HepG2 (cell line): ENCODE measurements around the gene HIPK2. TPM values are rescaled to one million over a fixed set of nuclear protein-coding genes. Genes with fewer than 3 reads are reported as not detected.

ENCODE experiments used
- FOSL2 ChIP-seq: sonication (generic); formaldehyde crosslinking; IDR thresholded peaks from 2 replicates; pipeline ENCODE4 v1.4.0; 2020; ENCODE audit warnings: missing genetic modification reagents
- GLI4 ChIP-seq: sonication (generic); formaldehyde crosslinking; IDR thresholded peaks from 2 replicates; pipeline ENCODE4 v1.5.1; 2020; ENCODE audit warnings: missing genetic modification reagents, mild to moderate bottlenecking, moderate library complexity, borderline replicate concordance
- HNF4A ChIP-seq: sonication (generic); formaldehyde crosslinking; IDR thresholded peaks from 2 replicates; pipeline ENCODE4 v1.4.0; 2020; ENCODE audit warnings: missing genetic modification reagents
- KAT8 ChIP-seq: IDR thresholded peaks from 2 replicates; pipeline ENCODE4 v1.6.1; 2016; ENCODE audit warnings: missing genetic modification reagents, missing compliant biosample characterization
- KMT2B ChIP-seq: IDR thresholded peaks from 2 replicates; pipeline ENCODE4 v1.6.1; 2016; ENCODE audit warnings: missing genetic modification reagents, missing compliant biosample characterization
- MTF2 ChIP-seq: sonication (generic); formaldehyde crosslinking; IDR thresholded peaks from 2 replicates; pipeline ENCODE4 v1.5.0; 2020; ENCODE audit warnings: missing genetic modification reagents, borderline replicate concordance
- PHB2 ChIP-seq: fragments of 450-650 bp; IDR thresholded peaks from 2 replicates; pipeline ENCODE4 v1.6.1; 2018; ENCODE audit not compliant: partially characterized antibody
- SMARCE1 ChIP-seq: fragments of 450-650 bp; IDR thresholded peaks from 2 replicates; pipeline ENCODE4 v1.6.1; 2017; ENCODE audit warnings: borderline replicate concordance
- SOX6 ChIP-seq, 2 experiments: fragments of 450-650 bp in 1 of 2; sonication (generic) in 1 of 2; formaldehyde crosslinking in 1 of 2; IDR thresholded peaks; 2 replicates each; pipeline versions ENCODE4 v1.4.0 to v1.6.1; 2017 to 2020; ENCODE audit warnings: antibody characterized with exemption in 1 of 2, mild to moderate bottlenecking in 1 of 2, missing genetic modification reagents in 1 of 2
- XBP1 ChIP-seq: sonication (generic); formaldehyde crosslinking; IDR thresholded peaks from 2 replicates; pipeline ENCODE4 v1.5.0; 2020; ENCODE audit warnings: missing genetic modification reagents
- ZBTB21 ChIP-seq: sonication (generic); formaldehyde crosslinking; IDR thresholded peaks from 2 replicates; pipeline ENCODE4 v1.4.0; 2020; ENCODE audit warnings: missing genetic modification reagents
- ZNF550 ChIP-seq: sonication (generic); formaldehyde crosslinking; IDR thresholded peaks from 2 replicates; pipeline ENCODE4 v1.4.0; 2020; ENCODE audit warnings: mild to moderate bottlenecking, missing genetic modification reagents, borderline replicate concordance
- ZNF644 ChIP-seq: IDR thresholded peaks from 2 replicates; pipeline ENCODE4 v1.6.1; 2016; ENCODE audit warnings: low read depth
- polyA plus RNA-seq, 8 experiments: library from polyadenylated mRNA; depleted of rRNA in 3 of 8; stranded (reverse) in 7 of 8; unstranded in 1 of 8; fragments of >200 nt; fragmentation: Illumina TruSeq in 4 of 8; extraction: Trizol in 4 of 8; gene quantifications; 2 replicates each; pipeline versions ENCODE4 v1.2.1 to v1.2.3, GENCODE V29; 2011 to 2016; ENCODE audit warnings: low read depth in 4 of 8, missing spikeins in 1 of 8, mixed read lengths in 1 of 8; ENCODE audit not compliant: insufficient read depth in 1 of 8
- total RNA-seq, 5 experiments: library from RNA; depleted of rRNA; stranded (reverse); fragments of >200 nt; fragmentation: Illumina TruSeq; extraction: Trizol; gene quantifications; 2 replicates each; pipeline ENCODE4 v1.2.3, GENCODE V29; 2016; ENCODE audit warnings: low read depth in 1 of 5
- TF ChIP-seq, protein P1 (sequence below): sonication (generic); formaldehyde crosslinking; IDR thresholded peaks from 2 replicates; pipeline ENCODE4 v1.5.0; 2020; ENCODE audit warnings: mild to moderate bottlenecking, missing genetic modification reagents, borderline replicate concordance
- TF ChIP-seq, protein P2 (sequence below): sonication (generic); formaldehyde crosslinking; IDR thresholded peaks from 2 replicates; pipeline ENCODE4 v1.5.0; 2020; ENCODE audit warnings: missing genetic modification reagents, mild to moderate bottlenecking, borderline replicate concordance
- TF ChIP-seq, protein P3 (sequence below): sonication (generic); formaldehyde crosslinking; IDR thresholded peaks from 2 replicates; pipeline ENCODE4 v1.8.0; 2022; ENCODE audit warnings: mild to moderate bottlenecking, missing genetic modification reagents
- TF ChIP-seq, protein P4 (sequence below), 2 experiments: sonication (generic) in 1 of 2; formaldehyde crosslinking in 1 of 2; IDR thresholded peaks; 2 replicates each; pipeline versions ENCODE4 v1.4.0 to v1.6.1; 2016 to 2020; ENCODE audit warnings: borderline replicate concordance in 1 of 2, low read depth in 1 of 2, mild to moderate bottlenecking in 1 of 2, missing genetic modification reagents in 1 of 2
- TF ChIP-seq, protein P5 (sequence below): sonication (generic); formaldehyde crosslinking; IDR thresholded peaks from 2 replicates; pipeline ENCODE4 v1.4.0; 2020; ENCODE audit warnings: low read depth, mild to moderate bottlenecking, missing genetic modification reagents

Gene HIPK2
- total and polyA plus RNA-seq, 2 of the 13 experiments (the other 11 are each of a cell fraction or from before 2014, with no cell fraction given): 14.4 to 20.2 TPM

DNA sequence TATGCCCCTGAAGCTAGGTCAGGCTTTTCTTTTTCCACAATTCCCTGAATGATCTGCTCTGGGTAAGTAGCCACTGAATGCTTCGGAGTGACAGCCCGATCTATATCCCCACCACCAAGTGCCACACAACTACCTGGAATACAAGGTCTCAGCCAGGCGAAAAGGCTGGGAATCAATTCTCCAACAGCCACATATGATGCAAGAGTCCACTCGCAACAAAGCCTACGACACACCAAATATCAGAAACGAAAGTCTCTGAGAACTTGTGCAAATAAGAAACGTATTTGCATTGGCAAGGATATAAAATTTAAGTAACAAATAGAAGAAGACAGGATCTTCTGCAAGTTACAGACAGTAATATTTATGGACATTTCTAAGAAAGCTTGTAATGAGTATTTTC lies 5.7 kb downstream of the HIPK2 start (continued):
- TF ChIP-seq, protein P1, sequence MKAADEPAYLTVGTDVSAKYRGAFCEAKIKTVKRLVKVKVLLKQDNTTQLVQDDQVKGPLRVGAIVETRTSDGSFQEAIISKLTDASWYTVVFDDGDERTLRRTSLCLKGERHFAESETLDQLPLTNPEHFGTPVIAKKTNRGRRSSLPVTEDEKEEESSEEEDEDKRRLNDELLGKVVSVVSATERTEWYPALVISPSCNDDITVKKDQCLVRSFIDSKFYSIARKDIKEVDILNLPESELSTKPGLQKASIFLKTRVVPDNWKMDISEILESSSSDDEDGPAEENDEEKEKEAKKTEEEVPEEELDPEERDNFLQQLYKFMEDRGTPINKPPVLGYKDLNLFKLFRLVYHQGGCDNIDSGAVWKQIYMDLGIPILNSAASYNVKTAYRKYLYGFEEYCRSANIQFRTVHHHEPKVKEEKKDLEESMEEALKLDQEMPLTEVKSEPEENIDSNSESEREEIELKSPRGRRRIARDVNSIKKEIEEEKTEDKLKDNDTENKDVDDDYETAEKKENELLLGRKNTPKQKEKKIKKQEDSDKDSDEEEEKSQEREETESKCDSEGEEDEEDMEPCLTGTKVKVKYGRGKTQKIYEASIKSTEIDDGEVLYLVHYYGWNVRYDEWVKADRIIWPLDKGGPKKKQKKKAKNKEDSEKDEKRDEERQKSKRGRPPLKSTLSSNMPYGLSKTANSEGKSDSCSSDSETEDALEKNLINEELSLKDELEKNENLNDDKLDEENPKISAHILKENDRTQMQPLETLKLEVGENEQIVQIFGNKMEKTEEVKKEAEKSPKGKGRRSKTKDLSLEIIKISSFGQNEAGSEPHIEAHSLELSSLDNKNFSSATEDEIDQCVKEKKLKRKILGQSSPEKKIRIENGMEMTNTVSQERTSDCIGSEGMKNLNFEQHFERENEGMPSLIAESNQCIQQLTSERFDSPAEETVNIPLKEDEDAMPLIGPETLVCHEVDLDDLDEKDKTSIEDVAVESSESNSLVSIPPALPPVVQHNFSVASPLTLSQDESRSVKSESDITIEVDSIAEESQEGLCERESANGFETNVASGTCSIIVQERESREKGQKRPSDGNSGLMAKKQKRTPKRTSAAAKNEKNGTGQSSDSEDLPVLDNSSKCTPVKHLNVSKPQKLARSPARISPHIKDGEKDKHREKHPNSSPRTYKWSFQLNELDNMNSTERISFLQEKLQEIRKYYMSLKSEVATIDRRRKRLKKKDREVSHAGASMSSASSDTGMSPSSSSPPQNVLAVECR (CRISPR knock-in tag): no peak; the same call in 1 of the 2 replicates
- TF ChIP-seq, protein P2, sequence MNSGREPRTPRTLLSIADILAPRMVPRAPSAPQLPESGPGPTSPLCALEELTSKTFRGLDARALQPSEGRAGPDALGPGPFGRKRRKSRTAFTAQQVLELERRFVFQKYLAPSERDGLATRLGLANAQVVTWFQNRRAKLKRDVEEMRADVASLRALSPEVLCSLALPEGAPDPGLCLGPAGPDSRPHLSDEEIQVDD (CRISPR knock-in tag): no peak
- TF ChIP-seq FOSL2 (CRISPR knock-in tag) (0 out of 2 replicates have a peak, but pooled peaks have one; percentile 18), ZNF644 (CRISPR knock-in tag) (peak; percentile 32; the same call in 1 of the 2 replicates), SOX6 (IDR thresholded peaks at IDR 0.05) (no peak), SOX6 (CRISPR knock-in tag; IDR thresholded peaks at IDR 0.05) (peak; percentile 55; the same call in 1 of the 2 replicates), ZBTB21 (CRISPR knock-in tag) (peak; percentile 65; the same call in 1 of the 2 replicates), MTF2 (CRISPR knock-in tag) (no peak), ZNF550 (no peak), PHB2 (no peak), KAT8 (no peak), XBP1 (no peak), SMARCE1 (no peak), KMT2B (CRISPR knock-in tag) (no peak), GLI4 (CRISPR knock-in tag) (no peak), HNF4A (CRISPR knock-in tag) (peak; percentile 51)
- TF ChIP-seq, protein P3, sequence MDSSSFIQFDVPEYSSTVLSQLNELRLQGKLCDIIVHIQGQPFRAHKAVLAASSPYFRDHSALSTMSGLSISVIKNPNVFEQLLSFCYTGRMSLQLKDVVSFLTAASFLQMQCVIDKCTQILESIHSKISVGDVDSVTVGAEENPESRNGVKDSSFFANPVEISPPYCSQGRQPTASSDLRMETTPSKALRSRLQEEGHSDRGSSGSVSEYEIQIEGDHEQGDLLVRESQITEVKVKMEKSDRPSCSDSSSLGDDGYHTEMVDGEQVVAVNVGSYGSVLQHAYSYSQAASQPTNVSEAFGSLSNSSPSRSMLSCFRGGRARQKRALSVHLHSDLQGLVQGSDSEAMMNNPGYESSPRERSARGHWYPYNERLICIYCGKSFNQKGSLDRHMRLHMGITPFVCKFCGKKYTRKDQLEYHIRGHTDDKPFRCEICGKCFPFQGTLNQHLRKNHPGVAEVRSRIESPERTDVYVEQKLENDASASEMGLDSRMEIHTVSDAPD: 0 out of 2 replicates have a peak, but pooled peaks have one; percentile 70
- TF ChIP-seq, protein P4, sequence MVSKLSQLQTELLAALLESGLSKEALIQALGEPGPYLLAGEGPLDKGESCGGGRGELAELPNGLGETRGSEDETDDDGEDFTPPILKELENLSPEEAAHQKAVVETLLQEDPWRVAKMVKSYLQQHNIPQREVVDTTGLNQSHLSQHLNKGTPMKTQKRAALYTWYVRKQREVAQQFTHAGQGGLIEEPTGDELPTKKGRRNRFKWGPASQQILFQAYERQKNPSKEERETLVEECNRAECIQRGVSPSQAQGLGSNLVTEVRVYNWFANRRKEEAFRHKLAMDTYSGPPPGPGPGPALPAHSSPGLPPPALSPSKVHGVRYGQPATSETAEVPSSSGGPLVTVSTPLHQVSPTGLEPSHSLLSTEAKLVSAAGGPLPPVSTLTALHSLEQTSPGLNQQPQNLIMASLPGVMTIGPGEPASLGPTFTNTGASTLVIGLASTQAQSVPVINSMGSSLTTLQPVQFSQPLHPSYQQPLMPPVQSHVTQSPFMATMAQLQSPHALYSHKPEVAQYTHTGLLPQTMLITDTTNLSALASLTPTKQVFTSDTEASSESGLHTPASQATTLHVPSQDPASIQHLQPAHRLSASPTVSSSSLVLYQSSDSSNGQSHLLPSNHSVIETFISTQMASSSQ (IDR thresholded peaks at IDR 0.05; ENCODE audit: low read depth): no peak
- TF ChIP-seq, protein P4 (CRISPR knock-in tag; IDR thresholded peaks at IDR 0.05; ENCODE audit: borderline replicate concordance): no peak
- TF ChIP-seq, protein P5, sequence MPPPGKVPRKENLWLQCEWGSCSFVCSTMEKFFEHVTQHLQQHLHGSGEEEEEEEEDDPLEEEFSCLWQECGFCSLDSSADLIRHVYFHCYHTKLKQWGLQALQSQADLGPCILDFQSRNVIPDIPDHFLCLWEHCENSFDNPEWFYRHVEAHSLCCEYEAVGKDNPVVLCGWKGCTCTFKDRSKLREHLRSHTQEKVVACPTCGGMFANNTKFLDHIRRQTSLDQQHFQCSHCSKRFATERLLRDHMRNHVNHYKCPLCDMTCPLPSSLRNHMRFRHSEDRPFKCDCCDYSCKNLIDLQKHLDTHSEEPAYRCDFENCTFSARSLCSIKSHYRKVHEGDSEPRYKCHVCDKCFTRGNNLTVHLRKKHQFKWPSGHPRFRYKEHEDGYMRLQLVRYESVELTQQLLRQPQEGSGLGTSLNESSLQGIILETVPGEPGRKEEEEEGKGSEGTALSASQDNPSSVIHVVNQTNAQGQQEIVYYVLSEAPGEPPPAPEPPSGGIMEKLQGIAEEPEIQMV: no peak
